ENCODE results near the gene HES4.
"Not testable (repeated sequence)": the region's sequence is repeated elsewhere in the genome, so short reads cannot be mapped to it uniquely, and the experiment has no call there.

Gene HES4

DNA sequence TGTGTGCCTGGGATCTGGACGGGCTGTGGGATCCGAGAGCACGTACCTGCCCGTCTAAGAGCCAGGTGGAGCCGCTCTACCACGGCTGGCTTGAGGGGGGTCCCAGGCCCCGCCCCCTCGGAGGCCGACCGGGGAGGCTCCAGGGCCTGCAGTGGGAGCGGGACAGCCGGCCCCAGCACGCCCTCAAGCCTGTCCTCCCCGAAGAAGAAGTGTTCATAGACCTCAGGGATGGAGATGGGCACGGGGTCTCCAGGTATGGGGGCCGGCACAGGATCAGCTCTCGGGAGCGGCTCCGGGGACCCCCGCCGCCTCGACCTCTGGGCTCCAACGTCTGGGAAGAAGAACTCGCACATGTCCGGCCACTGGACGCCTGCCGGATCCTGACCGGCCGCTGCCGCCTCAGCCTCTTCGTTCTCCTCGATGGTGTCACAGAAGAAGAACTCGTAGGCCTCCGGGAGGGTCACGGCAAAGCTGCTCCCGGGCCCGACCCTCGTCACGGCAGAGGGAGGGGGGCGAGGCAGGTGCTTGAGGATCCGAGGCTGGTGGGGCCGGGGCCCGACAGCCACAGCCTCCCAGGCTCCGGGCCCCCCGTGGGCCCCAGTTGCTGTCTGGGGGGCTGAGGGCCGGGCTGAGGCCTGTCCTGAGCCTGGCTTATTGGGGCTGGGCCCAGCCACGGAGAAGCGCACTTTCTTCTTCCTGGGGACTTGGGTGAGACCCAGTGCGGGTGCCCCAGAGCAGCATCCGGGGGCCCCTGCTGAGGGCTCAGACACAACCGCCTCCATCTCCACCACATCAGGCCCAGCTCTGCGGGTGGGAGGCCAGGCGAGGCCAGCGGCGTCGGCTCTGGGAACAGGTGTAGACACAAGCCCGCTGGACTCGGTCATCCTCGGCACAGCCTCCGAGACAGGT, 20.8 kb downstream of the HES4 start:
- ChIA-PET CTCF (interaction anchor here (0.6 to 1.0 kb wide), 2 partner anchors 25 to 84 kb away, joined by 4 read pairs; no protein-coding TSS in a partner anchor), POLR2A (no interaction called here)
- Histone ChIP-seq H3K4me1 (ENCODE audit: control insufficient read depth, insufficient read depth, low read length) (peaks cover 3% of the 10 kb centered on the region; the same call in 1 of the 2 replicates), H3K4me3 (ENCODE audit: low read depth, low read length) (no peak overlapping the region), H3K27ac (ENCODE audit: extremely low read depth, low read depth, low read length) (no peak overlapping the region), H3K9me3 (ENCODE audit: control insufficient read depth, insufficient read depth, low read depth, low read length) (no peaks in the 10 kb centered on the region), H3K36me3 (ENCODE audit: control insufficient read depth in 2 of 2, insufficient read depth in 1 of 2, low read length in 2 of 2) (no peaks in the 10 kb centered on the region)
- TF ChIP-seq GLIS2 (tag by site-specific recombination; IDR thresholded peaks at IDR 0.05), result 0 out of 2 replicates have a peak, but pooled peaks have one; percentile 6
- TF ChIP-seq, protein P1, sequence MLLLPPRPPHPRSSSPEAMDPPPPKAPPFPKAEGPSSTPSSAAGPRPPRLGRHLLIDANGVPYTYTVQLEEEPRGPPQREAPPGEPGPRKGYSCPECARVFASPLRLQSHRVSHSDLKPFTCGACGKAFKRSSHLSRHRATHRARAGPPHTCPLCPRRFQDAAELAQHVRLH (tag by site-specific recombination; IDR thresholded peaks at IDR 0.05), result no peak

DNA sequence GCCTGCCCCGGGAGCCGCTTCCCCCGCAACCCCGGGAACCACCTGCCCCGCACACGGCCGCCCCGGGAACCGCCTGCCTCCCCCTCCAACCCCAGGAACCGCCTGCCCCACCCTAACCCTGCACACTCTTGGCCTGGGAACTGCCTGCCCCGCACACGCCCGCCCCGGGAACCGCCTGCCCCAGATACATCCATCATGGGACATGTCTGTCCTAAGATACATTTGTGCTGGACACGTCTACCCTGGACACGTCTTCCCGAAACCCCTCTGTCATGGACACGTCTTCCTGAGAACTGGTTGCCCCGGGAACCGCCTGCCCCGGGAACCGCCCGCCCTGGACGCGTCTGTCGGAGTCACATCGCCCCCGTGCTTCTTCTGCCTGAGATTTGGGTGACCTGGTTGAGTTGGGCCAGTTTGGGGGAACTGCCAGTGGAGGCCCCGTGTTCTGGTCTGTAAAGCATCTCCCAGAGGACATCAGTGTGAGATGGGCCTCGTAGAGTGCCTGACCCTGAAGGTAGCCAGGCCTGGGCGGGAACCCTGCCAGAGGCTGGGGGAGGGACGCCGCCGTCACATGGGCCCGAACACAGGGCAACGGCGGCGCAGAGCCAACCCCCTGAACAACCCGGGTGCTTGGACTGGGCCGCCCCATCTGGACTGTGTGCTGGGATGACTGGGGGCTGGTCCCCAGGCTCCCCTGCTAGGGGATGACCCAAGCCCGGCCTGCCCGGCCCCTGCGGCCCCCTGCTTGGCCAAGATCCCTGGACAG, 21.6 kb downstream of the HES4 start:
- H3K9me3 ChIP-seq (ENCODE audit: control insufficient read depth, insufficient read depth, low read depth, low read length), result no peaks in the 10 kb centered on the region
- ChIA-PET CTCF (no interaction called here), POLR2A (no interaction called here)
- no peak overlapping the region for H3K4me3 ChIP-seq (ENCODE audit: low read depth, low read length)
- H3K27ac ChIP-seq (ENCODE audit: extremely low read depth, low read depth, low read length), result no peak overlapping the region
- H3K4me1 ChIP-seq (ENCODE audit: control insufficient read depth, insufficient read depth, low read length), result peaks cover 3% of the 10 kb centered on the region; the same call in 1 of the 2 replicates
- H3K36me3 ChIP-seq (ENCODE audit: control insufficient read depth in 2 of 2, insufficient read depth in 1 of 2, low read length in 2 of 2), result no peaks in the 10 kb centered on the region
- TF ChIP-seq GLIS2 (tag by site-specific recombination; IDR thresholded peaks at IDR 0.05), result 0 out of 2 replicates have a peak, but pooled peaks have one; percentile 20
- TF ChIP-seq KLF7 (tag by site-specific recombination; IDR thresholded peaks at IDR 0.05; ENCODE audit: borderline replicate concordance), result peak; percentile 50; the same call in 1 of the 2 replicates
- TF ChIP-seq ZBTB1 (tag by site-specific recombination; IDR thresholded peaks at IDR 0.05), result no peak
- TF ChIP-seq KLF1 (tag by site-specific recombination; IDR thresholded peaks at IDR 0.05), result peak; percentile 87

DNA sequence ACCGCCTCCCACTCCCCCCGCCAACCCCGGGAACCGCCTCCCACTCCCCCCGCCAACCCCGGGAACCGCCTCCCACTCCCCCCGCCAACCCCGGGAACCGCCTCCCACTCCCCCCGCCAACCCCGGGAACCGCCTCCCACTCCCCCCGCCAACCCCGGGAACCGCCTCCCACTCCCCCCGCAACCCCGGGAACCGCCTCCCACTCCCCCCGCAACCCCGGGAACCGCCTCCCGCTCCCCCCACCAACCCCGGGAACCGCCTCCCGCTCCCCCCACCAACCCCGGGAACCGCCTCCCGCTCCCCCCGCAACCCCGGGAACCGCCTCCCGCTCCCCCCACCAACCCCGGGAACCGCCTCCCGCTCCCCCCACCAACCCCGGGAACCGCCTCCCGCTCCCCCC, 23.1 kb downstream of the HES4 start:
- H3K36me3 ChIP-seq (ENCODE audit: control insufficient read depth in 2 of 2, insufficient read depth in 1 of 2, low read length in 2 of 2); H3K4me3 ChIP-seq (ENCODE audit: low read depth, low read length); H3K9me3 ChIP-seq (ENCODE audit: control insufficient read depth, insufficient read depth, low read depth, low read length); H3K4me1 ChIP-seq (ENCODE audit: control insufficient read depth, insufficient read depth, low read length); H3K27ac ChIP-seq (ENCODE audit: extremely low read depth, low read depth, low read length): not testable (repeated sequence)
- ChIA-PET CTCF (interaction anchor here (0.9 to 1.8 kb wide), 4 partner anchors 8 to 107 kb away, joined by 3 to 21 read pairs (median 6); no protein-coding TSS in a partner anchor), POLR2A (interaction anchor here (0.8 to 1.9 kb wide), 6 partner anchors 8 to 82 kb away, joined by 3 to 12 read pairs (median 4); partner anchors contain the start of gene PLEKHN1)

DNA sequence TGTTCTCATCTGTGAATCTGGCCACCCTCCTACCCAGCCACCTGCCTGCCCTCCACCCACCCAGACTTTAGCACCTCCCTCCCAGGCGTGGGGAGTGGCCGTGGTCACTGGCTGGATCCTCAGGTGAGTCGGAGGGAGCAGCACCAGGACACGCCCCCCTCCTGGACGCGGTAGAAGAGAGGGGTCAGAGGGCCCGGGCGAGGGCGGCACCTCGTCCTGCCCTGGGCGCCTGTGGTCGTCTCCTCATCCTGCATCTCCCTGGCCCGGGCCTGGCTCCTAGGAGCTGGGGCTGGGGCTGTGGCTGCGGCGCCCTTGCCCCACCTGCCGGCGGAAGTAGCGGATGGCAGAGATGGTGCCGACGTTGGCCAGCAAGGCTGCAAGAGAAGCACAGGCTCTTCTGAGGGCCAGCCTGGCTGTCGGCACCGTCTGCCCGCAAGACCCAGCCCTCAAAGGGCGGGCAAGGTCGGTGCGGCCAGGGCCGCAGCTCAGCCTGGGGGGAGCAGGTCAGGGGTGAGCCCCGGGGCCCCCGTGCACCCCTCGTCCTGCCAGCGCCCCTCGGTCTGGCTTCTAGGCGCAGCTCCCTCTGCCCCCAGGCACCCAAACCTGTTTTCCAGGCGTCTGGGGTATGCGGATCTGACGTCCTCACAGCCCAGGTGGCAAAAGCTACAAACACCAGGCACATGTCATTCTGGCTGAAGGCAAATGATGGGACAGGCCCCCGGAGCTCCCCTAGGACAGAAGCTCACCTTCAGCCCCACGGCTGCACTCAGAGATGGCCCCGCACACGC, 23.8 kb downstream of the HES4 start:
- no peaks in the 10 kb centered on the region for H3K9me3 ChIP-seq (ENCODE audit: control insufficient read depth, insufficient read depth, low read depth, low read length)
- POLR2A ChIA-PET, result interaction anchor here (0.6 to 1.9 kb wide), 10 partner anchors 8 to 83 kb away, joined by 3 to 12 read pairs (median 4); partner anchors contain the start of gene PLEKHN1
- peak overlapping the region; percentile 25 for H3K4me3 ChIP-seq (ENCODE audit: low read depth, low read length)
- peaks cover 3% of the 10 kb centered on the region; the same call in 1 of the 2 replicates for H3K4me1 ChIP-seq (ENCODE audit: control insufficient read depth, insufficient read depth, low read length)
- CTCF ChIA-PET, result interaction anchor here (0.5 to 1.8 kb wide), 10 partner anchors 9 to 315 kb away, joined by 3 to 21 read pairs (median 4); no protein-coding TSS in a partner anchor
- H3K27ac ChIP-seq (ENCODE audit: extremely low read depth, low read depth, low read length), result peak overlapping the region; percentile 50; the same call in 1 of the 2 replicates
- no peaks in the 10 kb centered on the region for H3K36me3 ChIP-seq (ENCODE audit: control insufficient read depth in 2 of 2, insufficient read depth in 1 of 2, low read length in 2 of 2)
- TF ChIP-seq, protein P2, sequence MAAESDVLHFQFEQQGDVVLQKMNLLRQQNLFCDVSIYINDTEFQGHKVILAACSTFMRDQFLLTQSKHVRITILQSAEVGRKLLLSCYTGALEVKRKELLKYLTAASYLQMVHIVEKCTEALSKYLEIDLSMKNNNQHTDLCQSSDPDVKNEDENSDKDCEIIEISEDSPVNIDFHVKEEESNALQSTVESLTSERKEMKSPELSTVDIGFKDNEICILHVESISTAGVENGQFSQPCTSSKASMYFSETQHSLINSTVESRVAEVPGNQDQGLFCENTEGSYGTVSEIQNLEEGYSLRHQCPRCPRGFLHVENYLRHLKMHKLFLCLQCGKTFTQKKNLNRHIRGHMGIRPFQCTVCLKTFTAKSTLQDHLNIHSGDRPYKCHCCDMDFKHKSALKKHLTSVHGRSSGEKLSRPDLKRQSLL (tag by site-specific recombination; IDR thresholded peaks at IDR 0.05), result no peak
- peak; percentile 45; the same call in 1 of the 2 replicates for TF ChIP-seq ZNF501 (tag by site-specific recombination; IDR thresholded peaks at IDR 0.05)
- peak; percentile 35; the same call in 1 of the 2 replicates for TF ChIP-seq ZNF10 (tag by site-specific recombination; IDR thresholded peaks at IDR 0.05)
- no peak for TF ChIP-seq ZNF239 (tag by site-specific recombination; IDR thresholded peaks at IDR 0.05)
- no peak for TF ChIP-seq ZNF214 (tag by site-specific recombination; IDR thresholded peaks at IDR 0.05; ENCODE audit: borderline replicate concordance)
- TF ChIP-seq, protein P3, sequence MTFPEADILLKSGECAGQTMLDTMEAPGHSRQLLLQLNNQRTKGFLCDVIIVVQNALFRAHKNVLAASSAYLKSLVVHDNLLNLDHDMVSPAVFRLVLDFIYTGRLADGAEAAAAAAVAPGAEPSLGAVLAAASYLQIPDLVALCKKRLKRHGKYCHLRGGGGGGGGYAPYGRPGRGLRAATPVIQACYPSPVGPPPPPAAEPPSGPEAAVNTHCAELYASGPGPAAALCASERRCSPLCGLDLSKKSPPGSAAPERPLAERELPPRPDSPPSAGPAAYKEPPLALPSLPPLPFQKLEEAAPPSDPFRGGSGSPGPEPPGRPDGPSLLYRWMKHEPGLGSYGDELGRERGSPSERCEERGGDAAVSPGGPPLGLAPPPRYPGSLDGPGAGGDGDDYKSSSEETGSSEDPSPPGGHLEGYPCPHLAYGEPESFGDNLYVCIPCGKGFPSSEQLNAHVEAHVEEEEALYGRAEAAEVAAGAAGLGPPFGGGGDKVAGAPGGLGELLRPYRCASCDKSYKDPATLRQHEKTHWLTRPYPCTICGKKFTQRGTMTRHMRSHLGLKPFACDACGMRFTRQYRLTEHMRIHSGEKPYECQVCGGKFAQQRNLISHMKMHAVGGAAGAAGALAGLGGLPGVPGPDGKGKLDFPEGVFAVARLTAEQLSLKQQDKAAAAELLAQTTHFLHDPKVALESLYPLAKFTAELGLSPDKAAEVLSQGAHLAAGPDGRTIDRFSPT (tag by site-specific recombination; IDR thresholded peaks at IDR 0.05), result peak; percentile 94
- TF ChIP-seq ZNF16 (tag by site-specific recombination; IDR thresholded peaks at IDR 0.05; ENCODE audit: low read depth), result no peak
- peak; percentile 83 for TF ChIP-seq ZSCAN30 (tag by site-specific recombination; IDR thresholded peaks at IDR 0.05)
- TF ChIP-seq SALL2 (tag by site-specific recombination; IDR thresholded peaks at IDR 0.05; ENCODE audit: borderline replicate concordance), result no peak
- peak; percentile 57; the same call in 1 of the 2 replicates for TF ChIP-seq ZNF660 (tag by site-specific recombination; IDR thresholded peaks at IDR 0.05)
- 0 out of 2 replicates have a peak, but pooled peaks have one; percentile 25 for TF ChIP-seq ZBTB1 (tag by site-specific recombination; IDR thresholded peaks at IDR 0.05)
- TF ChIP-seq KLF10 (tag by site-specific recombination; IDR thresholded peaks at IDR 0.05), result peak; percentile 41; the same call in 1 of the 2 replicates
- TF ChIP-seq ZNF76 (tag by site-specific recombination; IDR thresholded peaks at IDR 0.05; ENCODE audit: borderline replicate concordance, low read depth), result peak; percentile 39; the same call in 1 of the 2 replicates

Data from HEK293 (cell line).